ENCODE results near the gene COL3A1.

COL3A1 gene

DNA sequence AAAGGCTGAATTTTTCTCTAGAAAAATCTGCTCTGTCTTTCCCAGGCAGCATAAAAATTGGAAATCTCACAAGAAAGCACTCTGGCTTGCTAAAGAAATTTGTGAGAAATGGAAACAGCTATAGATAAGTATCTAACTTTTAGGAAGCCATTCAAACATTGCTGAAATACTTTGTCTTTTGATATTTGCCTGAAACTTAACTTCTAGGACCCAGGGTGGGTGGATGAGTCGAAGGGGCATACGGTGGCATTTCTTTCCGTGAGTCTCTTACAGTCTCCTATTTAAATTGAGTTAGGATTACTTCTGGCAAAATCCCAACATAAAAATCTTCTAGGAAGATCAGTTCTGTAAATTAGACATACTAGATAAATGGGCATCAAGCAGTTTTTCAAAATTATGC, 532 bp upstream of the COL3A1 start:
- no peaks in the 10 kb centered on the region for H3K9me3 ChIP-seq (ENCODE audit: insufficient read depth, low read length, severe bottlenecking)
- H3K27me3 ChIP-seq (ENCODE audit: insufficient read depth, low read length, poor library complexity) = no peaks in the 10 kb centered on the region
- TF ChIP-seq EZH2 (IDR thresholded peaks at IDR 0.05; ENCODE audit: borderline replicate concordance, low read depth, low read length, severe bottlenecking) = no peak
- TF ChIP-seq, protein P1, sequence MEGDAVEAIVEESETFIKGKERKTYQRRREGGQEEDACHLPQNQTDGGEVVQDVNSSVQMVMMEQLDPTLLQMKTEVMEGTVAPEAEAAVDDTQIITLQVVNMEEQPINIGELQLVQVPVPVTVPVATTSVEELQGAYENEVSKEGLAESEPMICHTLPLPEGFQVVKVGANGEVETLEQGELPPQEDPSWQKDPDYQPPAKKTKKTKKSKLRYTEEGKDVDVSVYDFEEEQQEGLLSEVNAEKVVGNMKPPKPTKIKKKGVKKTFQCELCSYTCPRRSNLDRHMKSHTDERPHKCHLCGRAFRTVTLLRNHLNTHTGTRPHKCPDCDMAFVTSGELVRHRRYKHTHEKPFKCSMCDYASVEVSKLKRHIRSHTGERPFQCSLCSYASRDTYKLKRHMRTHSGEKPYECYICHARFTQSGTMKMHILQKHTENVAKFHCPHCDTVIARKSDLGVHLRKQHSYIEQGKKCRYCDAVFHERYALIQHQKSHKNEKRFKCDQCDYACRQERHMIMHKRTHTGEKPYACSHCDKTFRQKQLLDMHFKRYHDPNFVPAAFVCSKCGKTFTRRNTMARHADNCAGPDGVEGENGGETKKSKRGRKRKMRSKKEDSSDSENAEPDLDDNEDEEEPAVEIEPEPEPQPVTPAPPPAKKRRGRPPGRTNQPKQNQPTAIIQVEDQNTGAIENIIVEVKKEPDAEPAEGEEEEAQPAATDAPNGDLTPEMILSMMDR (IDR thresholded peaks at IDR 0.05; ENCODE audit: borderline replicate concordance, extremely low read depth, low read length, poor library complexity, severe bottlenecking) = no peak
- no peak overlapping the region for H3K4me2 ChIP-seq (ENCODE audit: insufficient read depth, low read length)
- ATAC-seq (ENCODE audit: insufficient read depth, low read depth) (no peak), DNase-seq (no peak)
- no peak overlapping the region for H2AFZ ChIP-seq (ENCODE audit: low read depth, low read length)
- no peaks in the 10 kb centered on the region for H3K36me3 ChIP-seq (ENCODE audit: insufficient read depth, low read length)
- no peaks in the 10 kb centered on the region for H3K79me2 ChIP-seq (ENCODE audit: insufficient read depth, low read length)
- no peak overlapping the region for H3K27ac ChIP-seq (ENCODE audit: low read length)
- H3K4me1 ChIP-seq (ENCODE audit: insufficient read depth, low read length) = no peaks in the 10 kb centered on the region
- no peak overlapping the region for H3K4me3 ChIP-seq (ENCODE audit: low read depth in 1 of 2, low read length in 2 of 2)
- H4K20me1 ChIP-seq (ENCODE audit: insufficient read depth, low read length) = no peaks in the 10 kb centered on the region
- no peak overlapping the region for H3K9ac ChIP-seq (ENCODE audit: low read depth, low read length)

DNA sequence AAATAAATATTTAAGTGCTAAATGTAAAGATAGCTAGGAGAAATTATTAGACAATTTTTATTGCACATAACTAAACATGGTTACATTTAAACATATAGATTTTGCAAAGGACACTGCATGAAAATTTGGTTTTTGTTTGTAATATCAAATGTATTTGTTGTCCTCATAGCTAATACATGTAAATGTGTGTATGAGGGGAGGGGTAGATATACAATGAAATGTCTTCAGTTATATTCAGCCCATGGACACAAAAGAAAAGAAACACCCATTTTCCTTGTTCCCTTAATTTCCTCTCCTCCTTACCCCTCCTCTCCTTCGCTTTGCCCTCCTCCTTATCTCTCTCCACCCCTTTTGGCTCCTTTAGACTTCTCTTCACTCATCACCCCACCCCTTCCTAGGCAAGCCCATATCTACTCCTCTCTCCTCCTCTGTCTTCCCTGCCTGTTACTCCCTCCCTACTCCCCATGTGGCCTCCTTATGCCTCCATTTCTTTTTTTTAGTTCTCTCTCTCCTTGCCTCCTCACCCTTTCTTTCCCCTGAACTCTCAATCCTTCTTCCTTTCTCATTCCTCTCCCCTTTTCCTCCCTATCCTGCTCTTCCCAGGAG, 1.4 kb downstream of the COL3A1 start:
- no peaks in the 10 kb centered on the region for H3K79me2 ChIP-seq (ENCODE audit: insufficient read depth, low read length)
- ATAC-seq (ENCODE audit: insufficient read depth, low read depth) = no peak
- no peak for TF ChIP-seq EZH2 (IDR thresholded peaks at IDR 0.05; ENCODE audit: borderline replicate concordance, low read depth, low read length, severe bottlenecking)
- H3K27me3 ChIP-seq (ENCODE audit: insufficient read depth, low read length, poor library complexity) = no peaks in the 10 kb centered on the region
- no peak overlapping the region for H3K4me3 ChIP-seq (ENCODE audit: low read depth in 1 of 2, low read length in 2 of 2)
- H3K27ac ChIP-seq (ENCODE audit: low read length) = no peak overlapping the region
- H4K20me1 ChIP-seq (ENCODE audit: insufficient read depth, low read length) = no peaks in the 10 kb centered on the region
- H3K4me1 ChIP-seq (ENCODE audit: insufficient read depth, low read length) = no peaks in the 10 kb centered on the region
- H3K4me2 ChIP-seq (ENCODE audit: insufficient read depth, low read length) = no peak overlapping the region
- H2AFZ ChIP-seq (ENCODE audit: low read depth, low read length) = no peak overlapping the region
- no peak overlapping the region for H3K9ac ChIP-seq (ENCODE audit: low read depth, low read length)
- H3K9me3 ChIP-seq (ENCODE audit: insufficient read depth, low read length, severe bottlenecking) = no peaks in the 10 kb centered on the region
- DNase-seq = no peak
- no peaks in the 10 kb centered on the region for H3K36me3 ChIP-seq (ENCODE audit: insufficient read depth, low read length)

DNA sequence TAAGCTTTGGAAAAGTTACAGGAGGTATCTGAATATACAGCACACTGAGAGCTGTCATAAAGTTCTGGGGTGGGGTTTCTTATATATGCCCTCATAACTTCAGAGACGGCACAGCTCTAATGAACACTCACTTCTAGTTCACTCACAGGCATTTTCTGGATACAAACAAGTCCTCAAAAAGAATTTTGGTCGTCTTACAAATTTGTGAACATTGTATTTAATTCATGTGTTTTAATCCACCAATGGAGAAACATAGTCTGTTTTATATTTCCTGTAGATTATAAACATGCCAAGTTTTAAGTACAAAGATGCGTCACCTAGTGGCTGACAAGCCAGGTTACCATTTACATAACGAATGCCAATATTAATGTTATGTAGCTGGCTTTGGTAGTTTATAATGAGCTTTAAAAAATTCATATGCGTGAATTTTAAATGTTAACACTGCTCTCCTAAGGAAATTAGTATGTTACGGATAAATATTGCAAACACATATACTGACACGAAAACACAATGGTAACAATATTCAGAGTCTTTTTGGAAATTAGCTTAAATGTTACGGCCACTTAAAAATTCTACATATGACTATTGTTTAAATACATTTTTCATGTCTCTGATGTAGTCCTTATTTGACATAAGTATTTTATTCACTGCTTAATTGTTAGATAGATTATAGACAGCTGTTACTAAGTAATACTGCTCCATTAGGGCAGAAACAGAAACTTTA, 2.5 kb downstream of the COL3A1 start:
- Histone ChIP-seq H4K20me1 (ENCODE audit: insufficient read depth, low read length) (no peaks in the 10 kb centered on the region), H3K9ac (ENCODE audit: low read depth, low read length) (no peak overlapping the region), H2AFZ (ENCODE audit: low read depth, low read length) (no peak overlapping the region), H3K27me3 (ENCODE audit: insufficient read depth, low read length, poor library complexity) (no peaks in the 10 kb centered on the region), H3K4me3 (ENCODE audit: low read depth in 1 of 2, low read length in 2 of 2) (no peak overlapping the region), H3K4me1 (ENCODE audit: insufficient read depth, low read length) (no peaks in the 10 kb centered on the region), H3K9me3 (ENCODE audit: insufficient read depth, low read length, severe bottlenecking) (no peaks in the 10 kb centered on the region), H3K27ac (ENCODE audit: low read length) (no peak overlapping the region), H3K36me3 (ENCODE audit: insufficient read depth, low read length) (no peaks in the 10 kb centered on the region), H3K4me2 (ENCODE audit: insufficient read depth, low read length) (no peak overlapping the region), H3K79me2 (ENCODE audit: insufficient read depth, low read length) (no peaks in the 10 kb centered on the region)
- no peak for DNase-seq
- ATAC-seq (ENCODE audit: insufficient read depth, low read depth) = no peak
- TF ChIP-seq, protein P1 (IDR thresholded peaks at IDR 0.05; ENCODE audit: borderline replicate concordance, extremely low read depth, low read length, poor library complexity, severe bottlenecking) = peak; percentile 28
- no peak for TF ChIP-seq EZH2 (IDR thresholded peaks at IDR 0.05; ENCODE audit: borderline replicate concordance, low read depth, low read length, severe bottlenecking)

DNA sequence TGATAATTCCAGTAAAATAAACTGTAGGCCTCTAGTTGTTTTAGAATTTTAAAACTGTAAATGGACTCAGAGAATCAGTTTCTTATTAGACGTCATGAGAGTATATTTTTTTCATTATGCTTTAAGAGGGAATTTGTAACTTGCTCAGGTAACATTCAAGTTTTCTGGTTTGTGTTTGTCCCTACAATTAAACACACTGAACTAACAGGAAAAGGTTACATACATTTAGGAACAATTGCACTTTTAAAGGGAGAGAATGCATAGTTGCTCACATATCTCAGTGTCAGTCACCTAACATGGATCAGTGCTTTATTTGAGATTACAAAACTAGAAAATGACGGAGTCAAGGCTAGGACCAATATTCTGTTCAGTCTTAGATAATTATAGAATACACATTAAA, 3.1 kb downstream of the COL3A1 start:
- ATAC-seq (ENCODE audit: insufficient read depth, low read depth) (no peak), DNase-seq (no peak)
- no peak overlapping the region for H2AFZ ChIP-seq (ENCODE audit: low read depth, low read length)
- no peaks in the 10 kb centered on the region for H3K79me2 ChIP-seq (ENCODE audit: insufficient read depth, low read length)
- no peaks in the 10 kb centered on the region for H3K36me3 ChIP-seq (ENCODE audit: insufficient read depth, low read length)
- H4K20me1 ChIP-seq (ENCODE audit: insufficient read depth, low read length) = no peaks in the 10 kb centered on the region
- no peak overlapping the region for H3K4me3 ChIP-seq (ENCODE audit: low read depth in 1 of 2, low read length in 2 of 2)
- no peaks in the 10 kb centered on the region for H3K9me3 ChIP-seq (ENCODE audit: insufficient read depth, low read length, severe bottlenecking)
- H3K4me2 ChIP-seq (ENCODE audit: insufficient read depth, low read length) = no peak overlapping the region
- no peaks in the 10 kb centered on the region for H3K27me3 ChIP-seq (ENCODE audit: insufficient read depth, low read length, poor library complexity)
- no peak overlapping the region for H3K9ac ChIP-seq (ENCODE audit: low read depth, low read length)
- H3K27ac ChIP-seq (ENCODE audit: low read length) = no peak overlapping the region
- no peaks in the 10 kb centered on the region for H3K4me1 ChIP-seq (ENCODE audit: insufficient read depth, low read length)
- TF ChIP-seq EZH2 (IDR thresholded peaks at IDR 0.05; ENCODE audit: borderline replicate concordance, low read depth, low read length, severe bottlenecking) = no peak
- TF ChIP-seq, protein P1 (IDR thresholded peaks at IDR 0.05; ENCODE audit: borderline replicate concordance, extremely low read depth, low read length, poor library complexity, severe bottlenecking) = no peak

All from DND-41 (cell line).